Fibroblast of skin of right quadriceps (primary cell): Measurements from ENCODE around the gene CSNK1D.

Source experiments
- DNase-seq: peaks from one replicate; pipeline ENCODE4 v3.0.0-alpha.2; 2013

The CSNK1D gene

GRCh38 chr17:82249896-82250581 is 23.5 kb downstream of the CSNK1D start:
- no peak for DNase-seq

GRCh38 chr17:82248815-82249674 is 24.5 kb downstream of the CSNK1D start:
- no peak for DNase-seq

GRCh38 chr17:82247856-82248671 is 25.4 kb downstream of the CSNK1D start:
- DNase-seq, result no peak

- no peak for DNase-seq
Measured at GRCh38 chr17:82247182-82247823, 26.2 kb downstream of the CSNK1D start.

- DNase-seq, result no peak
Measured at GRCh38 chr17:82246365-82247181, 26.9 kb downstream of the CSNK1D start.

GRCh38 chr17:82246040-82246364 is 27.5 kb downstream of the CSNK1D start:
- DNase-seq, result no peak

GRCh38 chr17:82245134-82246039 is 28.1 kb downstream of the CSNK1D start:
- no peak for DNase-seq

GRCh38 chr17:82244413-82245133 is 28.9 kb downstream of the CSNK1D start:
- DNase-seq, result no peak

- no peak for DNase-seq
Measured at GRCh38 chr17:82243648-82244412, 29.7 kb downstream of the CSNK1D start.

- peak; percentile 78 for DNase-seq
Measured at GRCh38 chr17:82242977-82243647, 30.4 kb downstream of the CSNK1D start.

- no peak for DNase-seq
Measured at GRCh38 chr17:82242698-82242976, 30.9 kb downstream of the CSNK1D start.

GRCh38 chr17:82241926-82242697 is 31.4 kb downstream of the CSNK1D start:
- no peak for DNase-seq

- DNase-seq, result no peak
Measured at GRCh38 chr17:82241183-82241925, 32.1 kb downstream of the CSNK1D start.

- DNase-seq, result no peak
Measured at GRCh38 chr17:82240506-82241182, 32.9 kb downstream of the CSNK1D start.

- no peak for DNase-seq
Measured at GRCh38 chr17:82239926-82240505, 33.5 kb downstream of the CSNK1D start.

GRCh38 chr17:82239401-82239925 is 34.0 kb downstream of the CSNK1D start:
- DNase-seq, result no peak
